ENCODE data around the gene RASL10A. TPM values are rescaled to one million over a fixed set of nuclear protein-coding genes. Genes with fewer than 3 reads are reported as not detected.
"Not testable (repeated sequence)": the region's sequence is repeated elsewhere in the genome, so short reads cannot be mapped to it uniquely, and the experiment has no call there.

Gene RASL10A
- total RNA-seq, 3 donors from 2014 or later = 1.1 to 2.3 (median 1.4) TPM

GRCh38 chr22:29345932-29346331 is 30.4 kb upstream of the RASL10A start:
- intact Hi-C loops (cut with DNase I, micrococcal nuclease) = no loop called here
- no peaks in the 10 kb centered on the region for H3K9me3 ChIP-seq
- DNase-seq (no peak), ATAC-seq (no peak)
- H3K4me1 ChIP-seq (ENCODE audit: low read depth) = no peaks in the 10 kb centered on the region
- no peak overlapping the region for H3K4me3 ChIP-seq
- H3K36me3 ChIP-seq (ENCODE audit: low read depth) = no peaks in the 10 kb centered on the region
- TF ChIP-seq, protein P1, sequence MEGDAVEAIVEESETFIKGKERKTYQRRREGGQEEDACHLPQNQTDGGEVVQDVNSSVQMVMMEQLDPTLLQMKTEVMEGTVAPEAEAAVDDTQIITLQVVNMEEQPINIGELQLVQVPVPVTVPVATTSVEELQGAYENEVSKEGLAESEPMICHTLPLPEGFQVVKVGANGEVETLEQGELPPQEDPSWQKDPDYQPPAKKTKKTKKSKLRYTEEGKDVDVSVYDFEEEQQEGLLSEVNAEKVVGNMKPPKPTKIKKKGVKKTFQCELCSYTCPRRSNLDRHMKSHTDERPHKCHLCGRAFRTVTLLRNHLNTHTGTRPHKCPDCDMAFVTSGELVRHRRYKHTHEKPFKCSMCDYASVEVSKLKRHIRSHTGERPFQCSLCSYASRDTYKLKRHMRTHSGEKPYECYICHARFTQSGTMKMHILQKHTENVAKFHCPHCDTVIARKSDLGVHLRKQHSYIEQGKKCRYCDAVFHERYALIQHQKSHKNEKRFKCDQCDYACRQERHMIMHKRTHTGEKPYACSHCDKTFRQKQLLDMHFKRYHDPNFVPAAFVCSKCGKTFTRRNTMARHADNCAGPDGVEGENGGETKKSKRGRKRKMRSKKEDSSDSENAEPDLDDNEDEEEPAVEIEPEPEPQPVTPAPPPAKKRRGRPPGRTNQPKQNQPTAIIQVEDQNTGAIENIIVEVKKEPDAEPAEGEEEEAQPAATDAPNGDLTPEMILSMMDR (IDR thresholded peaks at IDR 0.05) = no peak

DNA sequence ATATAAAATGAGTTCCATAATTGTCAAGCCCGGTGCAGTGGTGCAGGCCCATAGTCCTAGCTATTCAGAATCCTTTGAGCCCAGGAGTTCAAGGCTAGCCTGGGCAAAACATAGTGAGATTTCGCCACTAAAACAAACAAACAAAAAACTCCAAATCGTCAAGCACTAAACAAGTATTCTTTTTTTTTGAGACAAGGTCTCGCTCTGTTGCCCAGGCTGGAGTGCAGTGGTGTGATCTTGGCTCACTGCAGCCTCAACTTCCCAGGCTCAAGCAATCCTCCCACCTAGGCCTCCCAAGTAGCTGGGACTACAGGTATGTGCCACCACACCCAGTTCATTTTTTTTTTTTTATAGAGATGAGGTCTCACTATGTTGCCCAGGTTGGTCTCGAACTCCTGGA is 29.4 kb upstream of the RASL10A start:
- H3K4me1 ChIP-seq (ENCODE audit: low read depth); ATAC-seq; H3K36me3 ChIP-seq (ENCODE audit: low read depth): not testable (repeated sequence)

DNA sequence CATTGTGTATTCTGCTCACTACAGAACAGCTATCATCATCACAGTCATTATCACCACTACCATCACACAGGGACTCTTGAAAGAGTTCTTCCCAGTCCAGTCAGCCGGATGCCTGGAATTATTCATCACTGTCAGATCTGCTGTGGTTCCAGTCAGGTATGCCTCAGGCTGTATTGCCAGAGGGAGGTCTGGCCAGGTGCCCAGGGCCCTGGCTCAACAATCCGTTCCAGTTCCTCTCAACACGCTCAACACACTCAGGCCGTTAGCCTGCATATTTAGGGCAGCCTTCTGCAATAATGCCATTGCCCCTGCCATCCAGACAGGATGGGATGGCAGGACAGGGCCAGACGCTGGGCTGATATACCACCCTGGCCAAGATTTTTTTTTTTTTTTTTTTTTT is 28.6 kb upstream of the RASL10A start:
- Histone ChIP-seq H3K36me3 (ENCODE audit: low read depth) (no peaks in the 10 kb centered on the region), H3K4me3 (no peak overlapping the region), H3K4me1 (ENCODE audit: low read depth) (no peaks in the 10 kb centered on the region), H3K9me3 (no peaks in the 10 kb centered on the region)
- no peak for DNase-seq
- ATAC-seq = peak; percentile 9
- intact Hi-C loops (cut with DNase I, micrococcal nuclease) = no loop called here
- TF ChIP-seq, protein P1 (IDR thresholded peaks at IDR 0.05) = no peak

More for the DNA sequence above, 29.4 kb upstream of the RASL10A start:
- H3K4me3 ChIP-seq; intact Hi-C loops (cut with DNase I, micrococcal nuclease); DNase-seq; H3K9me3 ChIP-seq: not testable (repeated sequence)

DNA sequence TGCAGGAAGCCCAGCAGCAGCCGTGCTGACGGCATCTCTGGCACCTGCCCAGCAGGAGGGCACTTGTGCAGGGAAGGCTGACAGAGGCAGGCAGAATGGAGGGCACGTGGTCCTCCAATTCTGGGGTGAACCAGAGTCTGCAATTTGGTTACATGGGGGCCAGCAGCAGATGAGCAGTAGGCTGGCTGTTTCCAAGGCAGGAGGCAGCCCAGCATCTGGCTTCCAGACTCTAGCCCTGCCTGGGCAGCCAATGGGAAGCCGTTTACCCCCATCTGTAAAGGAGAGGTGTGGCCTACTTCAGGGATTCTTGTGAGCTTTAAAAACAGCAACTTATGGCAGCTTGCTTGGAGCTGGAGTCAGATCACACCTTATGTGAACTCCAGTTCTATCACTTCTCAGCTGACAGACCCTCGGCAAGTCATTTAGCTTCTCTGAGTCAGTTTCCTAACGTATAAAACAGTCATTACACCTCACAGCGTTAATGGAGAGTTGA is 27.9 kb upstream of the RASL10A start:
- Histone ChIP-seq H3K4me3 (no peak overlapping the region), H3K4me1 (ENCODE audit: low read depth) (no peaks in the 10 kb centered on the region), H3K36me3 (ENCODE audit: low read depth) (no peaks in the 10 kb centered on the region), H3K9me3 (no peaks in the 10 kb centered on the region)
- ATAC-seq = no peak
- intact Hi-C loops (cut with DNase I, micrococcal nuclease) = no loop called here
- no peak for DNase-seq
- TF ChIP-seq, protein P1 (IDR thresholded peaks at IDR 0.05) = no peak

DNA sequence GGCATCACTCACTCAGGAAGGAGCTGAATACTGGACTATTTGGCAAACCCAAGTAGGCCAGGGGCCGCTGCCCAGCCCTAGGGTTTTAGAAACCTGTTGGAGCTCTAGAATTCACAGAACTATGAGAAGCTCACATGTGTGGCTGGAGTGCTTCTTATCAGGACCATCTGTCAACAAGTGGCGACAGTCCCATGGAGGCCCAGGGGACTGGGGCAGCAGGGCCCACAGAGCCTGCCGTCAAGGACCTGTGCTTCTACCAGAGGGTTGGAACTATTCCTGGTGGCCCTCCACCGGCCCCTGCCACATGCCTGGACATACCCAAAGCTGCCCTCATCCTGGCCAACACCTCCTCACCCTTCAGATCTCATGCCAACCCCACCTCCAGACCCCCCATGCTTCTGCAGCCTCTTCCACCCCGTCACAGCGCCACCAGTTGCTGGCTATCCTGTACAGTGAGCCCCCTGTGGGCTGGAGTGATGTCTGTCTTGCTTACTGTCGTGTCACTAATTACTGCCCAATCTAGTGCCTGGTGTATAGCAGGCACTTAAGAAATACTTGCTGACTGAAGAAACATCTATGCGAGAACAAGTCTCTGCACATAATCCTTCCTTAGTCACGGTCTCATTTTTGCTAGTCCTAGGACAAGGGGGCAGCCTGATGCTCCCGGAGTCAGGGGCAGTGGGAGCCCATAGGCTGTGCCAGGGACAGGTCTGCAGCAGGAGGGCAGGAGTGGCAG is 27.2 kb upstream of the RASL10A start:
- no peak for DNase-seq
- H3K9me3 ChIP-seq = no peaks in the 10 kb centered on the region
- no peaks in the 10 kb centered on the region for H3K4me1 ChIP-seq (ENCODE audit: low read depth)
- ATAC-seq = no peak
- H3K36me3 ChIP-seq (ENCODE audit: low read depth) = peaks cover 4% of the 10 kb centered on the region
- intact Hi-C loops (cut with DNase I, micrococcal nuclease) = no loop called here
- TF ChIP-seq, protein P1 (IDR thresholded peaks at IDR 0.05) = no peak
- no peak overlapping the region for H3K4me3 ChIP-seq

- ATAC-seq = no peak
- H3K36me3 ChIP-seq (ENCODE audit: low read depth) = peaks cover 4% of the 10 kb centered on the region
- no peak for DNase-seq
- no peaks in the 10 kb centered on the region for H3K9me3 ChIP-seq
- H3K4me1 ChIP-seq (ENCODE audit: low read depth) = no peaks in the 10 kb centered on the region
- intact Hi-C loops (cut with DNase I, micrococcal nuclease) = no loop called here
- no peak overlapping the region for H3K4me3 ChIP-seq
- TF ChIP-seq, protein P1 (IDR thresholded peaks at IDR 0.05) = no peak
These were observed 26.7 kb upstream of the RASL10A start for GRCh38 chr22:29342177-29342576.

Measured in mucosa of descending colon (tissue), 3 donors.